BJ (cell line): ENCODE measurements around the gene SRGAP3. TPM values are rescaled to one million over a fixed set of nuclear protein-coding genes. Genes with fewer than 3 reads are reported as not detected.

Experiments used
- CTCF ChIA-PET: fragments of 350-600 bp; formaldehyde crosslinking; extraction: SDS; loops from one replicate; lab custom pipeline; 2021; ENCODE audit warnings: antibody characterized with exemption, inconsistent platforms; lab: Yijun Ruan, JAX
- POLR2A ChIA-PET: fragments of 300-600 bp; sonication (Branson Sonifier 250); formaldehyde crosslinking; extraction: SDS; loops from one replicate; lab custom pipeline; 2021; ENCODE audit warnings: antibody characterized with exemption; lab: Charles Lee
- DNase-seq: peaks from one replicate; pipeline ENCODE4 v3.0.0-alpha.2; 2011; ENCODE audit warnings: low read depth
- H3K27me3 ChIP-seq: 2 replicates; pipeline ENCODE4 v1.6.0; 2011; ENCODE audit warnings: low read length; ENCODE audit not compliant: control insufficient read depth, insufficient read depth
- H3K36me3 ChIP-seq: 2 replicates; pipeline ENCODE4 v1.5.1; 2011; ENCODE audit warnings: low read length; ENCODE audit not compliant: control insufficient read depth, insufficient read depth
- H3K4me3 ChIP-seq: 2 replicates; pipeline ENCODE4 v1.5.1; 2011; ENCODE audit warnings: low read depth, mild to moderate bottlenecking, control low read depth, low read length
- polyA plus RNA-seq: library from polyadenylated mRNA; depleted of rRNA; stranded (reverse); fragments of >200 nt; gene quantifications from 2 replicates; pipeline ENCODE4 v1.2.3, GENCODE V29; 2011
- TF ChIP-seq, protein P1 (sequence below): IDR thresholded peaks from 2 replicates; pipeline ENCODE4 v1.5.1; 2011; ENCODE audit warnings: low read depth, mild to moderate bottlenecking, control low read depth, inconsistent platforms, low read length, moderate library complexity; ENCODE audit not compliant: insufficient read depth

SRGAP3 gene
- polyA plus RNA-seq, 1 experiment: 0.75 TPM

DNA sequence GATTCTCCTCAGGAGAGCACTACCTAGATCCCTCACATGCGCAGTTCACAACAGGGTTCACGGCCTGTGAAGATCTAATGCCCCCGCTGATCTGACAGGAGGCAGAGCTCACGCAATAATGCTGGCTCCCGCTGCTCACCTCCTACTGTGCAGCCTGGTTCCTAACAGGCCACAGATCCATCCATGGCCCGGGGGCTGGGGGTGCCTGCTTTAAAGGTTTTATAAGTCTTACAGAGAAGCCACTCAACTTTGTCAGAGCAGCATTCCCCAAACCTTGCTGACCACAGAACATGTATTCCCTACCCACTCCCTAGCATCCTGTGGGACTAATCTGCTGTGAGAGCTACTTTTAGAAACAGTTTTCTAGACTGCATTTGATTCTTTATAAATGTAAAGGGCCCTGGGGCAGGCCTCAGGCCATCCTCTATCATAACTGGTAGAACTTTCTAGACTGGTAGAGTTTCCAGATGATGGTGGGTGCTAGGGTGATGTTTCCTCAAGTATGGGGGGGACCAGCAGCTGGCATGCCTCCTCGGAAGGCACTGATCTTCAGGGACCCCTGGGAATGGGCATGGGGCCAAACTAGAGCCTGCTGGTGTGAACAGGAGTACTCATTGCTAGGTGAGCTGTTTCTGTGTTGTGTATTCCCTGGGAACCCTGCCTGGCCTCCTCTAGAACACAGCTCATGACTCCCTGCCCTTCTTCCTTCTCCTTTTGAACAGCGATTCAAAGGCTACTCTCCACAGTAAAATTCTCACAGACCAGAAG lies 260.5 kb downstream of the SRGAP3 start:
- Histone ChIP-seq H3K27me3 (peaks cover 6% of the 10 kb centered on the region; the same call in 1 of the 2 replicates), H3K36me3 (no peaks in the 10 kb centered on the region), H3K4me3 (no peak overlapping the region)
- ChIA-PET CTCF (interaction anchor here (0.8 to 6.5 kb wide), 14 partner anchors 9 to 328 kb away, joined by 3 to 83 read pairs (median 6); no protein-coding TSS in a partner anchor), POLR2A (no interaction called here)
- no peak for DNase-seq
- TF ChIP-seq, protein P1, sequence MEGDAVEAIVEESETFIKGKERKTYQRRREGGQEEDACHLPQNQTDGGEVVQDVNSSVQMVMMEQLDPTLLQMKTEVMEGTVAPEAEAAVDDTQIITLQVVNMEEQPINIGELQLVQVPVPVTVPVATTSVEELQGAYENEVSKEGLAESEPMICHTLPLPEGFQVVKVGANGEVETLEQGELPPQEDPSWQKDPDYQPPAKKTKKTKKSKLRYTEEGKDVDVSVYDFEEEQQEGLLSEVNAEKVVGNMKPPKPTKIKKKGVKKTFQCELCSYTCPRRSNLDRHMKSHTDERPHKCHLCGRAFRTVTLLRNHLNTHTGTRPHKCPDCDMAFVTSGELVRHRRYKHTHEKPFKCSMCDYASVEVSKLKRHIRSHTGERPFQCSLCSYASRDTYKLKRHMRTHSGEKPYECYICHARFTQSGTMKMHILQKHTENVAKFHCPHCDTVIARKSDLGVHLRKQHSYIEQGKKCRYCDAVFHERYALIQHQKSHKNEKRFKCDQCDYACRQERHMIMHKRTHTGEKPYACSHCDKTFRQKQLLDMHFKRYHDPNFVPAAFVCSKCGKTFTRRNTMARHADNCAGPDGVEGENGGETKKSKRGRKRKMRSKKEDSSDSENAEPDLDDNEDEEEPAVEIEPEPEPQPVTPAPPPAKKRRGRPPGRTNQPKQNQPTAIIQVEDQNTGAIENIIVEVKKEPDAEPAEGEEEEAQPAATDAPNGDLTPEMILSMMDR: no peak

DNA sequence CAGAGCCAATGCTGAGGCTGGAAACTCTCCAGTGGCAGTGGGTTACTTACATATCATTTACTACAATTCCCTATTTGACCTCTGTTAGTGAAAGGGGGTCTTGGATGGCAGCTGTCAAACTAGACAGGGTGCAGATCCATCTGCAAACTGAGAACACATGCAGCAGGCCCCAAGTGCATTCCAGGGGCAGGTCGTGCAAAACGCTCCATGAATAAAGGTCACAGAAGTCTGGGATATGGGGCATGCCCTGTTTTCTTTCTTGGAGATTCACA lies 261.1 kb downstream of the SRGAP3 start:
- TF ChIP-seq, protein P1: no peak
- ChIA-PET POLR2A (no interaction called here), CTCF (interaction anchor here (0.6 to 6.5 kb wide), 19 partner anchors 8 to 329 kb away, joined by 3 to 83 read pairs (median 5); partner anchors contain the start of gene OXTR)
- Histone ChIP-seq H3K27me3 (peaks cover 6% of the 10 kb centered on the region; the same call in 1 of the 2 replicates), H3K36me3 (no peaks in the 10 kb centered on the region), H3K4me3 (no peak overlapping the region)
- no peak for DNase-seq

DNA sequence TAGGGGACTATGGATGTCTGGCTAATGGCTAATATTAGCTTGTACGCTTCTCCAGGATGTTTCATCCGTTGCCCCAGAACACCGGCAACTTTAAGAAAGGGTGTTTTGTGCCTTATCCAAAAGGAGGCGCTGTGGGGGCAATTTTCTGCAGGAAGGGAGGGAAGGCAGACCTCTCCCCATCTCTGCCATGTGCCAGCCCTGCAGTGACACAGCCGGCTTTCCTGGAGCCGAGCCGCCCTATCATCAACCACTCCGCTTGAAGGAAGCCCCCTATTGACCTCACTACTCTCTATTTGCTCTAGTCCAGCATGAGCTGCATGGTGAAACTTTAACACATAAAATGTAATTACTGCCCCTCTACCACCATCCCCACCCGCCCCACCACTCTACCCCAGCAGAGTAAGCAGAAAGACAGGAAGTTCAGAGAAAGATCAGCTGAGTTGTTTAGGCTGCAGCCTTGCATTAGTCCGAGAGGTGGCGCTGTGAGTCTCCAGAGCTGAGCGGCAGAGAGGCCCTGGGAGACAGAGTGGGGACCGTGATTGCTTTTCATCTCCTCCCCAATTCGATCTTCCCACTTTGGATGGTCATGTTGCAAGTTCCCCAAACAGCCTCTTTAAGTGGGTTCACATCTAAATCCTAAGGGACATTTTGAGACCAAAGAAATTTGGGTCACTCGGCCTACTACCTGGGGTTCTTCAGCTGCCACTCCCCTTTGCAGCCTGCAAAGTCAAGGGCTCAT lies 261.6 kb downstream of the SRGAP3 start:
- no peak for DNase-seq
- TF ChIP-seq, protein P1: peak; percentile 77
- CTCF ChIA-PET: interaction anchor here (0.6 to 6.5 kb wide), 26 partner anchors 10 to 329 kb away, joined by 3 to 83 read pairs (median 4); partner anchors contain the start of gene OXTR
- Histone ChIP-seq H3K4me3 (no peak overlapping the region), H3K36me3 (no peaks in the 10 kb centered on the region), H3K27me3 (peaks cover 6% of the 10 kb centered on the region; the same call in 1 of the 2 replicates)
- POLR2A ChIA-PET: no interaction called here

DNA sequence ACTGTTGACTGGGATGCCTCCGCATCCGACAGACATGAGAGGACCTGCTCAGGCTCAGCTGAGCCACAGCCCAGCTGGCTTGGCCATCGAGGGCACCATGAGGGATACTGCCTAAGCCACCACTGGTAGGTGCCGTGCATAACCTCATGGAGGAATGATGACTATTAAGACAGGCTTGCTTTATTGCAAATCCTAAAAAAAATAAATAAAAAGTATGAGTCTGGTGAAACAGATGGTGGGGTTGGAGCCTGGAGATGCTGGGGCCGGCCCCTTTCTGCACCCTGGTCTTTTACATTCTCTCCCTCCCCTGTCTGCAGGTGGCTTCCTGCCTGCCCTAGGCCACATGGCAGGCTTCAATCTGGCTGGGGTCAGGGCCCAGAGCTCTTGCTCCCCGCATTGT lies 262.2 kb downstream of the SRGAP3 start:
- Histone ChIP-seq H3K27me3 (peaks cover 6% of the 10 kb centered on the region; the same call in 1 of the 2 replicates), H3K4me3 (no peak overlapping the region), H3K36me3 (no peaks in the 10 kb centered on the region)
- ChIA-PET CTCF (interaction anchor here (0.6 to 6.5 kb wide), 19 partner anchors 11 to 330 kb away, joined by 3 to 83 read pairs (median 5); no protein-coding TSS in a partner anchor), POLR2A (no interaction called here)
- TF ChIP-seq, protein P1: no peak
- DNase-seq: no peak

DNA sequence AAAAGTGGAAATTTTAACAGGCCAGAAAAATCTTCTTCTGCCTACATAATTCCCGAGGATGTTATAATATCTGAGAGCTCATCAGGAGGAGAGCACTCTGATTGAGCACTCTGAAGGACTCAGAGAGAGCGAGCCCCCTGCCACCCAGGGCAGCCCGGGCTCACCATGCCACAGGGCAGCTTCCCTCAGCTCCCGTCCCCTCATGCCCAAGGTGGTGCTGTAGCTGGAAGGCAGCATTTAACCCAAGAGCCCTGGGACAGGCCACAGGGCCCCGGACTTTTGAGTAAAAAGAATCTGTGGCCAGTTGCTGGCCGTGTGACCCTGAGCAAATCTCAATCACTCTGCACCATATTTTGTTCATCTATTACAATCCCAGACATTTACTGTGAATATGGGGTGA lies 262.7 kb downstream of the SRGAP3 start:
- Histone ChIP-seq H3K4me3 (no peak overlapping the region), H3K27me3 (peaks cover 5% of the 10 kb centered on the region; the same call in 1 of the 2 replicates), H3K36me3 (no peaks in the 10 kb centered on the region)
- TF ChIP-seq, protein P1: no peak
- CTCF ChIA-PET: interaction anchor here (1.0 to 6.5 kb wide), 11 partner anchors 11 to 316 kb away, joined by 3 to 83 read pairs (median 7); no protein-coding TSS in a partner anchor
- POLR2A ChIA-PET: no interaction called here
- no peak for DNase-seq
